ENCODE measurements around the gene FUBP1.

The FUBP1 gene

DNA sequence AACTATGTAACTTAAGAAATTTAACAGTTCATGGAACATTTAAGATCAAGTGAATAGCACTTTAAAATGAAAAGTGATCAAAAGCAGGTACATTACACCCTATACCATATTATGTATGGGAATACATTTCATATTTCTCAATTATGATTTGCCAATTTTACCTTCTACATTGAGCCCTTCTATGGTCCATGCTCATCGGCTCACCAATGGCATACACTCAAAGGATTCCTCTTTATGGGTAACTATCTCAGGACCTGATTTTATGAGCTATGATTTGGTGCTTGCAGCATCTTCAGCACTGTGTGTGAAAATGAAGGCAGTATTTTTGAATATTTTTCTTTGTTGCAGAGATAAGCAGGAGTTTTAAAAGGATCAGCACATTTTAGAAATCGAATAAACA lies 33.5 kb downstream of the FUBP1 start:
- Mint-ChIP-seq H3K27ac (no peak overlapping the region), H3K36me3 (ENCODE audit: low read depth) (peaks cover 61% of the 10 kb centered on the region), H3K4me1 (peaks cover 13% of the 10 kb centered on the region), H3K9me3 (no peaks in the 10 kb centered on the region), H3K4me3 (no peak overlapping the region), H3K27me3 (ENCODE audit: low read depth, poor library complexity) (no peaks in the 10 kb centered on the region)
- no peak for DNase-seq
- TF ChIP-seq, protein P1, sequence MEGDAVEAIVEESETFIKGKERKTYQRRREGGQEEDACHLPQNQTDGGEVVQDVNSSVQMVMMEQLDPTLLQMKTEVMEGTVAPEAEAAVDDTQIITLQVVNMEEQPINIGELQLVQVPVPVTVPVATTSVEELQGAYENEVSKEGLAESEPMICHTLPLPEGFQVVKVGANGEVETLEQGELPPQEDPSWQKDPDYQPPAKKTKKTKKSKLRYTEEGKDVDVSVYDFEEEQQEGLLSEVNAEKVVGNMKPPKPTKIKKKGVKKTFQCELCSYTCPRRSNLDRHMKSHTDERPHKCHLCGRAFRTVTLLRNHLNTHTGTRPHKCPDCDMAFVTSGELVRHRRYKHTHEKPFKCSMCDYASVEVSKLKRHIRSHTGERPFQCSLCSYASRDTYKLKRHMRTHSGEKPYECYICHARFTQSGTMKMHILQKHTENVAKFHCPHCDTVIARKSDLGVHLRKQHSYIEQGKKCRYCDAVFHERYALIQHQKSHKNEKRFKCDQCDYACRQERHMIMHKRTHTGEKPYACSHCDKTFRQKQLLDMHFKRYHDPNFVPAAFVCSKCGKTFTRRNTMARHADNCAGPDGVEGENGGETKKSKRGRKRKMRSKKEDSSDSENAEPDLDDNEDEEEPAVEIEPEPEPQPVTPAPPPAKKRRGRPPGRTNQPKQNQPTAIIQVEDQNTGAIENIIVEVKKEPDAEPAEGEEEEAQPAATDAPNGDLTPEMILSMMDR (IDR thresholded peaks at IDR 0.05): no peak

DNA sequence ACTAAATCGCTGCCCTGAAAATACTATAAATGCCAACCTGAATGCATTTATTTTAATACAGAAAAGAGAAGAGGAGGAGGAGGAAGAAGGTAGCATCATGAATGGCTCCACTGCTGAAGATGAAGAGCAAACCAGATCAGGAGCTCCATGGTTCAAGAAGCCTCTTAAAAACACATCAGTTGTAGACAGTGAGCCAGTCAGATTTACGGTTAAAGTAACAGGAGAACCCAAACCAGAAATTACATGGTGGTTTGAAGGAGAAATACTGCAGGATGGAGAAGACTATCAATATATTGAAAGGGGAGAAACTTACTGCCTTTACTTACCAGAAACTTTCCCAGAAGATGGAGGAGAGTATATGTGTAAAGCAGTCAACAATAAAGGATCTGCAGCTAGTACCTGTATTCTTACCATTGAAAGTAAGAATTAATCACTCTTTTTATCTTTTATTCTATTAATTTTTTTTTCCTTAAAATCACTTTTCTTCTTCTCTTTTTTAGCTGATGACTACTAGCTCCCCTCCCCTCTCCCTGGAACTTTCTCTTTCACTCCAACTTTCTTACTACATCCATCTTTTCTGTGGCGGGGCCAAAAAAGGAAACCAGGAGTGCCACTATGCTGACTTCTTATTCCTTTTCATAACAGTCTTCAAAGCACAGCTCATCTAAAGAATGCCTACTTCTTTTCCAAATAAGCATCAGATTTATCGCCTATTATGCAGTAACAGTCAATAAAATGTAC lies 36.3 kb downstream of the FUBP1 start:
- no peaks in the 10 kb centered on the region for H3K9me3 Mint-ChIP-seq

DNA sequence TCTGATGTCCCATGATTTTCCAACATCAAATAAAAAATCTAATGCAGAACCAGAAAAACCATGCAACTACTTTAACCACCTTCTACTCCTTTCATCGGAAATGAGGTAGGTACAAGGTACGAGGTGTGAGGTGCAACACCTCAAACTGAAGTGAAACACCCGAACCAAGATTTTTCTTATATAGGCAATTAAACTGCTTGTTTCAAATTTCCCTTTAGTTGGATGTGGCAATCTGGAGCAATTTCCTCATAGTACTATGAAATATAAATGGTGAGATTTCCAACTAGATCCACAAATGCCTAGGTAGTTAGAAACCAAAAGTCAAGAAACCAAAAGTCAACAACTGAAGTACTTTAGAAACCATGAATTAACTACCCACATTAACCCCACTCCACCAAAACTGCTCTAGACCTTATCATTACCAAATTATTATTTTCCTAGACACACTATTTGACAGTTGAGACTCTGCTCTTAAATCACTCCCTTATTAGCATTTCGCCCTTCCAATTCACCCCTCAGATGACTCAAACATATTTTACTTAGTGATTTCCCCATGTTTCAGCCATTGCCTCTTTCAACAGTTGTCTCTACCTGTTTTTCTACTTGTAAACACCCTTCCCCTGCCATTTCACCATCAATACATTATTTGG lies 37.8 kb downstream of the FUBP1 start:
- TF ChIP-seq, protein P1 (IDR thresholded peaks at IDR 0.05): no peak
- H3K27ac Mint-ChIP-seq: no peak overlapping the region
- no peaks in the 10 kb centered on the region for H3K27me3 Mint-ChIP-seq (ENCODE audit: low read depth, poor library complexity)
- H3K9me3 Mint-ChIP-seq: no peaks in the 10 kb centered on the region
- no peak overlapping the region for H3K4me3 Mint-ChIP-seq
- no peak for DNase-seq
- peaks cover 13% of the 10 kb centered on the region for H3K4me1 Mint-ChIP-seq
- peaks cover 45% of the 10 kb centered on the region for H3K36me3 Mint-ChIP-seq (ENCODE audit: low read depth)

More for the DNA sequence above, 36.3 kb downstream of the FUBP1 start:
- TF ChIP-seq, protein P1 (IDR thresholded peaks at IDR 0.05): no peak
- Mint-ChIP-seq H3K27ac (peak overlapping the region; percentile 8), H3K4me1 (peaks cover 13% of the 10 kb centered on the region), H3K27me3 (ENCODE audit: low read depth, poor library complexity) (no peaks in the 10 kb centered on the region), H3K36me3 (ENCODE audit: low read depth) (peaks cover 50% of the 10 kb centered on the region), H3K4me3 (no peak overlapping the region)
- DNase-seq: no peak

DNA sequence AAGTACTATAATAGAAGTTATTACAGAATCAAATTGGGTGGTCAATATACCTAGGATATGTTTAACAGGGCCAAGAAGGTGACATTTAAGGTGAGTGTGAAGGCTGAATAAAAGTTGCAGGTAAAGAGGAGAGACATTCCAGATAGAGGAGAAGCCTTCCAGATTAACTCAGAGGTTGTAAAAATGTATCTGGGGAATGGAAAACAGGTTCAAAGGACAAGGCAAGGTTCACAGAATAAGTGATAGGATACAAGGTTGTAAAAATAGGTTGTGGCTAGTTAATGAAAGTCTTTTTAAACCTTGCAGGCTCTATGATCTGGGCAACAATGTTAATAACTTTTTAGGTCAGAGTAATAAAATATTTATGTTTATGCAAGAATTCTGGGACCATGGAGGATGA lies 40.2 kb downstream of the FUBP1 start:
- H3K4me1 Mint-ChIP-seq: peaks cover 13% of the 10 kb centered on the region
- peak overlapping the region; percentile 22 for H3K27ac Mint-ChIP-seq
- H3K27me3 Mint-ChIP-seq (ENCODE audit: low read depth, poor library complexity): no peaks in the 10 kb centered on the region
- peaks cover 30% of the 10 kb centered on the region for H3K36me3 Mint-ChIP-seq (ENCODE audit: low read depth)
- no peaks in the 10 kb centered on the region for H3K9me3 Mint-ChIP-seq
- TF ChIP-seq, protein P1 (IDR thresholded peaks at IDR 0.05): no peak
- no peak overlapping the region for H3K4me3 Mint-ChIP-seq
- no peak for DNase-seq

DNA sequence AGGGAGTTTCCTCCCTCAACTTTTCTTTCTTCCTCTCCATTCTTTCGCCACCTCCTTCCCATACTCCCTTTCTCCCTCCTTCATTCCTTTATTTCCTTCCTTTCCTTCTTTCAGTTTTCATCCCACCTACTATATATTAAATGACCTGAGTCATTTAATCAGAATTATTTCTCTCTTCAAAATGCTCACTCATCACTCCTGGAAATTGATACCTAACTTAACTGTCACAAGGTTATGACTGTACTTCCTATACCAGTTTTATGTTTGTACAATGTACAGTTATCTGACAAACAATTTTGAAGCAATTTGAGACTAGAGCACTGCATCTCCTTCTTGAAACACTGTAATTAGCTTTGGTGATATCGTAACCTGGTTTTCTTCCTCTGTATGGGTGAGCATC lies 49.1 kb downstream of the FUBP1 start:
- peaks cover 5% of the 10 kb centered on the region for H3K36me3 Mint-ChIP-seq (ENCODE audit: low read depth)
- no peak overlapping the region for H3K27ac Mint-ChIP-seq
- no peaks in the 10 kb centered on the region for H3K27me3 Mint-ChIP-seq (ENCODE audit: low read depth, poor library complexity)
- H3K4me3 Mint-ChIP-seq: no peak overlapping the region
- no peaks in the 10 kb centered on the region for H3K9me3 Mint-ChIP-seq
- H3K4me1 Mint-ChIP-seq: no peaks in the 10 kb centered on the region
- TF ChIP-seq, protein P1 (IDR thresholded peaks at IDR 0.05): no peak
- no peak for DNase-seq

Measured in nephron progenitor cell (in vitro differentiated cells).